Naive thymus-derived CD4-positive, alpha-beta T cell (primary cell): ENCODE measurements around the gene WAC. TPM values are rescaled to one million over a fixed set of nuclear protein-coding genes. Genes with fewer than 3 reads are reported as not detected.

Experiments
- ATAC-seq: fragments of 150-1000 bp; cut with Tn5 transposase; 2 replicates; pipeline ENCODE4 v1.10.0; 2021; ENCODE audit warnings: mild to moderate bottlenecking, moderate library complexity
- CTCF ChIA-PET: fragments of 350-600 bp; sonication (Branson Sonifier 250); formaldehyde crosslinking; loops from one replicate; lab custom pipeline; 2021; ENCODE audit warnings: antibody characterized with exemption; lab: Charles Lee
- POLR2A ChIA-PET: fragments of 350-600 bp; sonication (Branson Sonifier 250); formaldehyde crosslinking; loops from one replicate; lab custom pipeline; 2021; ENCODE audit warnings: antibody characterized with exemption, inconsistent platforms; lab: Charles Lee
- DNase-seq, 9 donors: peaks; one replicate each; pipeline versions ENCODE4 v3.0.0 to v3.0.0-alpha.2; 2020 to 2022; ENCODE audit warnings: mixed read lengths in 1 of 9
- H3K27ac ChIP-seq: one replicate; pipeline ENCODE4 v1.7.0; 2013; ENCODE audit warnings: mild to moderate bottlenecking, low read depth, low read length, moderate library complexity
- H3K27me3 ChIP-seq, 2 donors: one replicate each; pipeline ENCODE4 v1.7.0; 2013; ENCODE audit warnings: low read length in 2 of 2, mild to moderate bottlenecking in 2 of 2, moderate library complexity in 2 of 2; ENCODE audit not compliant: control insufficient read depth in 2 of 2, insufficient read depth in 2 of 2
- H3K36me3 ChIP-seq, 3 experiments: 1 replicate in 2 of 3; 2 replicates in 1 of 3; pipeline ENCODE4 v1.7.0; 2013; ENCODE audit warnings: low read length in 3 of 3, mild to moderate bottlenecking in 3 of 3, moderate library complexity in 1 of 3; ENCODE audit not compliant: insufficient read depth in 3 of 3, control insufficient read depth in 2 of 3
- H3K4me1 ChIP-seq, 2 donors: one replicate each; pipeline ENCODE4 v1.7.0; 2013; ENCODE audit warnings: low read length in 2 of 2, mild to moderate bottlenecking in 2 of 2, moderate library complexity in 1 of 2; ENCODE audit not compliant: control insufficient read depth in 2 of 2, insufficient read depth in 2 of 2
- H3K4me3 ChIP-seq: 2 replicates; pipeline ENCODE4 v1.7.0; 2013; ENCODE audit warnings: mild to moderate bottlenecking, low read length
- H3K9me3 ChIP-seq, 3 experiments: 1 replicate in 2 of 3; 2 replicates in 1 of 3; pipeline ENCODE4 v1.7.0; 2013; ENCODE audit warnings: low read length in 3 of 3; ENCODE audit not compliant: control insufficient read depth in 2 of 3
- H3K27ac Mint-ChIP-seq, 9 donors: one replicate each; pipeline ENCODE4 v1.8.0; 2020 to 2022; ENCODE audit warnings: mixed read lengths in 9 of 9, mild to moderate bottlenecking in 8 of 9, moderate library complexity in 5 of 9, inconsistent platforms in 2 of 9
- H3K27me3 Mint-ChIP-seq, 5 donors: one replicate each; pipeline ENCODE4 v1.8.0; 2021 to 2022; ENCODE audit warnings: mixed read lengths in 5 of 5, mild to moderate bottlenecking in 1 of 5
- H3K36me3 Mint-ChIP-seq, 5 donors: one replicate each; pipeline ENCODE4 v1.8.0; 2020 to 2022; ENCODE audit warnings: mixed read lengths in 5 of 5, mild to moderate bottlenecking in 3 of 5, inconsistent platforms in 1 of 5
- H3K4me1 Mint-ChIP-seq, 7 donors: one replicate each; pipeline ENCODE4 v1.8.0; 2020 to 2022; ENCODE audit warnings: mixed read lengths in 7 of 7, mild to moderate bottlenecking in 3 of 7, inconsistent platforms in 1 of 7
- H3K4me3 Mint-ChIP-seq, 10 donors: one replicate each; pipeline ENCODE4 v1.8.0; 2020 to 2022; ENCODE audit warnings: mild to moderate bottlenecking in 10 of 10, mixed read lengths in 10 of 10, moderate library complexity in 6 of 10, inconsistent platforms in 2 of 10
- H3K9me3 Mint-ChIP-seq, 11 donors: one replicate each; pipeline ENCODE4 v1.8.0; 2020 to 2022; ENCODE audit warnings: mixed read lengths in 11 of 11, mild to moderate bottlenecking in 4 of 11, inconsistent platforms in 1 of 11, moderate library complexity in 1 of 11
- intact Hi-C, 2 donors: fragments of 100-400 bp; cut with micrococcal nuclease; formaldehyde crosslinking; loops; one replicate each; pipeline ENCODE4 v1.15.1; 2023
- polyA plus RNA-seq, 2 donors: library from polyadenylated mRNA; unstranded; fragments of 300-500 nt; fragmentation: Illumina TruSeq; gene quantifications; one replicate each; pipeline ENCODE4 v1.2.3, GENCODE V29; 2021
- total RNA-seq, 6 experiments: library from RNA in 5 of 6; stranded (reverse) in 5 of 6; gene quantifications; 1 replicate in 5 of 6; 2 replicates in 1 of 6; pipeline ENCODE4 v1.2.3 and lab custom pipeline; 2021 to 2026

WAC gene
- total and polyA plus RNA-seq, 7 experiments from 2014 or later = 86.0 to 184 (median 165) TPM

DNA sequence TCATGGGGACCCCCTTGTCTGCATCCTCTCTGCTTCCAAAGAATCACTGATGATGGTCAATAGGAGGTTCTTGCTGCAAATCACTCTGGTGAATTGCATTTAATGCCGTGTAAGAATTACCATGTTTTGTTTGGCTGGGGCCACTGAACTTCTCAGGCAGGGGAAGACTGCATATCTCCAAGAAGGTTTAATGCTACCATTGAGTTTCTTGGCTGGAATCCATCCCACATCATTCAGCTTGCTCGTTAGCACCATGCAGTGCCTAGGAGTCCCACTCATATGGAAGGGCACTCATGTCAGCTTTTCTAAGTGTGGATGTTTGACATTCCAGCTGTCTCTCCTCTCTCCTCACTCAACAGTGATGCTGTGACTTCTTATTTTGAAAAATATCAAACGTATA is 94.2 kb downstream of the WAC start:
- H3K36me3 ChIP-seq = no peaks in the 10 kb centered on the region
- H3K27me3 ChIP-seq = no peaks in the 10 kb centered on the region
- ATAC-seq = no peak
- ChIA-PET CTCF (no interaction called here), POLR2A (no interaction called here)
- no peak overlapping the region for H3K4me3 Mint-ChIP-seq
- intact Hi-C loops = loop anchor here in 1 of 2 donors (5.0 kb wide), 1 partner anchor 195 kb away; no protein-coding TSS in a partner anchor
- no peak overlapping the region for H3K4me3 ChIP-seq
- H3K9me3 ChIP-seq = no peaks in the 10 kb centered on the region
- peaks cover 0 to 4% (median 0%) of the 10 kb centered on the region in 5 donors for H3K36me3 Mint-ChIP-seq
- H3K27ac ChIP-seq = no peak overlapping the region
- H3K27me3 Mint-ChIP-seq = peaks cover 10 to 35% (median 15%) of the 10 kb centered on the region in 5 donors
- no peak for DNase-seq
- no peaks in the 10 kb centered on the region for H3K4me1 ChIP-seq
- H3K9me3 Mint-ChIP-seq = peaks cover 0 to 3% (median 0%) of the 10 kb centered on the region in 11 donors
- H3K27ac Mint-ChIP-seq = no peak overlapping the region
- peaks cover 0 to 15% (median 5%) of the 10 kb centered on the region in 7 donors for H3K4me1 Mint-ChIP-seq

GRCh38 chr10:28628184-28628893 is 95.4 kb downstream of the WAC start:
- CTCF ChIA-PET = interaction anchor here (0.6 to 1.3 kb wide), 6 partner anchors 9 to 696 kb away, joined by 3 to 4 read pairs (median 3); no protein-coding TSS in a partner anchor
- intact Hi-C loops = loop anchor here (1.0 to 5.0 kb wide), 3 partner anchors 196 to 363 kb away; no protein-coding TSS in a partner anchor
- Mint-ChIP-seq H3K27ac (no peak overlapping the region), H3K36me3 (no peaks in the 10 kb centered on the region), H3K9me3 (peaks cover 0 to 2% (median 0%) of the 10 kb centered on the region in 11 donors), H3K4me3 (no peak overlapping the region), H3K4me1 (peaks cover 0 to 13% (median 5%) of the 10 kb centered on the region in 7 donors), H3K27me3 (peaks cover 10 to 35% (median 20%) of the 10 kb centered on the region in 5 donors)
- DNase-seq (peak; percentile 16 to 58 (median 39)), ATAC-seq (peak; percentile 85)
- no peaks in the 10 kb centered on the region for H3K4me1 ChIP-seq
- no peak overlapping the region for H3K27ac ChIP-seq
- no peaks in the 10 kb centered on the region for H3K27me3 ChIP-seq
- H3K9me3 ChIP-seq = no peaks in the 10 kb centered on the region
- H3K4me3 ChIP-seq = no peak overlapping the region
- POLR2A ChIA-PET = interaction anchor here (0.7 kb wide), 1 partner anchor 32 kb away, joined by 3 read pairs; no protein-coding TSS in a partner anchor
- H3K36me3 ChIP-seq = no peaks in the 10 kb centered on the region

- H3K36me3 ChIP-seq = no peaks in the 10 kb centered on the region
- ChIA-PET CTCF (interaction anchor here (0.6 kb wide), 1 partner anchor 150 kb away, joined by 5 read pairs; no protein-coding TSS in a partner anchor), POLR2A (interaction anchor here (0.6 kb wide), 1 partner anchor 7 kb away, joined by 3 read pairs; no protein-coding TSS in a partner anchor)
- DNase-seq = no peak
- Mint-ChIP-seq H3K4me3 (no peak overlapping the region), H3K4me1 (peaks cover 0 to 9% (median 5%) of the 10 kb centered on the region in 7 donors), H3K9me3 (peaks cover 0 to 8% (median 0%) of the 10 kb centered on the region in 11 donors), H3K27me3 (peaks cover 7 to 41% (median 35%) of the 10 kb centered on the region in 5 donors), H3K27ac (no peak overlapping the region), H3K36me3 (peaks cover 0 to 4% (median 0%) of the 10 kb centered on the region in 5 donors)
- H3K4me1 ChIP-seq = no peaks in the 10 kb centered on the region
- H3K27me3 ChIP-seq = no peaks in the 10 kb centered on the region
- no peak overlapping the region for H3K4me3 ChIP-seq
- ATAC-seq = no peak
- H3K9me3 ChIP-seq = no peaks in the 10 kb centered on the region
- H3K27ac ChIP-seq = no peak overlapping the region
- intact Hi-C loops = no loop called here
These were observed 99.1 kb downstream of the WAC start for GRCh38 chr10:28631896-28632583.

GRCh38 chr10:28632584-28632945 is 99.6 kb downstream of the WAC start:
- no peak for ATAC-seq
- Histone ChIP-seq H3K36me3 (no peaks in the 10 kb centered on the region), H3K4me3 (no peak overlapping the region), H3K9me3 (no peaks in the 10 kb centered on the region), H3K4me1 (no peaks in the 10 kb centered on the region), H3K27me3 (no peaks in the 10 kb centered on the region), H3K27ac (no peak overlapping the region)
- intact Hi-C loops = no loop called here
- ChIA-PET CTCF (interaction anchor here (0.6 kb wide), 1 partner anchor 151 kb away, joined by 5 read pairs; no protein-coding TSS in a partner anchor), POLR2A (interaction anchor here (0.6 kb wide), 1 partner anchor 8 kb away, joined by 3 read pairs; no protein-coding TSS in a partner anchor)
- H3K4me1 Mint-ChIP-seq = peaks cover 0 to 9% (median 5%) of the 10 kb centered on the region in 7 donors
- peaks cover 7 to 41% (median 31%) of the 10 kb centered on the region in 5 donors for H3K27me3 Mint-ChIP-seq
- H3K9me3 Mint-ChIP-seq = peaks cover 0 to 11% (median 3%) of the 10 kb centered on the region in 11 donors
- no peak overlapping the region for H3K4me3 Mint-ChIP-seq
- DNase-seq = no peak
- no peak overlapping the region for H3K27ac Mint-ChIP-seq
- H3K36me3 Mint-ChIP-seq = peaks cover 0 to 4% (median 0%) of the 10 kb centered on the region in 5 donors

- H3K36me3 Mint-ChIP-seq = peaks cover 0 to 6% (median 0%) of the 10 kb centered on the region in 5 donors
- H3K9me3 ChIP-seq = peaks cover 0 to 3% (median 0%) of the 10 kb centered on the region in 3 experiments
- no peaks in the 10 kb centered on the region for H3K4me1 ChIP-seq
- no peak overlapping the region for H3K4me3 Mint-ChIP-seq
- ATAC-seq = no peak
- no peak for DNase-seq
- H3K9me3 Mint-ChIP-seq = peaks cover 0 to 18% (median 7%) of the 10 kb centered on the region in 11 donors
- H3K27me3 ChIP-seq = no peaks in the 10 kb centered on the region
- no peak overlapping the region for H3K27ac Mint-ChIP-seq
- POLR2A ChIA-PET = no interaction called here
- intact Hi-C loops = no loop called here
- peaks cover 7 to 41% (median 24%) of the 10 kb centered on the region in 5 donors for H3K27me3 Mint-ChIP-seq
- CTCF ChIA-PET = no interaction called here
- H3K27ac ChIP-seq = no peak overlapping the region
- peaks cover 0 to 3% (median 0%) of the 10 kb centered on the region in 7 donors for H3K4me1 Mint-ChIP-seq
- no peak overlapping the region for H3K4me3 ChIP-seq
- H3K36me3 ChIP-seq = no peaks in the 10 kb centered on the region
These were observed 100.8 kb downstream of the WAC start for GRCh38 chr10:28633750-28634149.

DNA sequence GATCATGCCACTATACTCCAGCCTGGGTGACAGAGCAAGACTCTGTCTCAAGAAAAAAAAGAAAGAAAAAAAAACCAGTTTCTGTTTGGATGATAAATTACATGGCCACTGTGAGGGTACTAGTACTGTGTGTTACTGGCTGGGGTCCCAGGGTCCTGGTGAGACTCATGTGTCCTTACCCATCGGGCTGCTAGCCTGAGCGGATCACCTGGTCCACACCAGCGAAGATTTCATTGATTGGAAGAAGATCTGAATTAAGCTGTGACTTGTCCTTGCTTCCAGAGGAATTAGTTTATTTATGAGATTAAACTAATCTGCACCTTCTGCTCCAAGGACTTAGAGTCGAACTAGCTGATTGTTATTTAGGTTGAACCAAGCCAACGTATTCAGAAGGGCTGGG is 104.4 kb downstream of the WAC start:
- H3K27me3 Mint-ChIP-seq = peaks cover 0 to 26% (median 11%) of the 10 kb centered on the region in 5 donors
- no peak overlapping the region for H3K27ac Mint-ChIP-seq
- ChIA-PET CTCF (no interaction called here), POLR2A (no interaction called here)
- no peak for ATAC-seq
- no peak overlapping the region for H3K4me3 ChIP-seq
- H3K36me3 ChIP-seq = no peaks in the 10 kb centered on the region
- H3K4me1 Mint-ChIP-seq = no peaks in the 10 kb centered on the region
- no peak overlapping the region for H3K4me3 Mint-ChIP-seq
- H3K27ac ChIP-seq = no peak overlapping the region
- intact Hi-C loops = no loop called here
- H3K36me3 Mint-ChIP-seq = peaks cover 0 to 8% (median 0%) of the 10 kb centered on the region in 5 donors
- peaks cover 0 to 35% (median 8%) of the 10 kb centered on the region in 11 donors for H3K9me3 Mint-ChIP-seq
- no peaks in the 10 kb centered on the region for H3K4me1 ChIP-seq
- no peaks in the 10 kb centered on the region for H3K27me3 ChIP-seq
- peaks cover 0 to 3% (median 0%) of the 10 kb centered on the region in 3 experiments for H3K9me3 ChIP-seq
- DNase-seq = no peak
